ENCODE data around the gene TENT5C. TPM values are rescaled to one million over a fixed set of nuclear protein-coding genes. Genes with fewer than 3 reads are reported as not detected.

TENT5C gene
- total RNA-seq, 1 experiment from 2014 or later, result 1.4 TPM

- no peaks in the 10 kb centered on the region for H3K27me3 Mint-ChIP-seq (ENCODE audit: low read depth)
- DNase-seq (ENCODE audit: low spot score), result no peak
- H3K4me3 Mint-ChIP-seq, result no peak overlapping the region
- no peaks in the 10 kb centered on the region for H3K36me3 Mint-ChIP-seq
- no peak for ATAC-seq
- peaks cover 12% of the 10 kb centered on the region for H3K9me3 Mint-ChIP-seq
- ChIA-PET CTCF (interaction anchor here (2.6 kb wide), 1 partner anchor 52 kb away, joined by 10 read pairs; no protein-coding TSS in a partner anchor), POLR2A (no interaction called here)
- no peak overlapping the region for H3K27ac Mint-ChIP-seq
- no peak for TF ChIP-seq FOXP4 (CRISPR knock-in tag; IDR thresholded peaks at IDR 0.05)
- no peak for TF ChIP-seq ELF4 (CRISPR knock-in tag; IDR thresholded peaks at IDR 0.05; ENCODE audit: low read depth)
- peaks cover 7% of the 10 kb centered on the region; the same call in 1 of the 2 replicates for H3K4me1 Mint-ChIP-seq
These were observed 18.9 kb upstream of the TENT5C start for GRCh38 chr1:117586747-117587498.

GRCh38 chr1:117587499-117588356 is 18.1 kb upstream of the TENT5C start:
- H3K36me3 Mint-ChIP-seq, result no peaks in the 10 kb centered on the region
- ChIA-PET POLR2A (interaction anchor here (0.6 kb wide), 1 partner anchor 30 kb away, joined by 3 read pairs; no protein-coding TSS in a partner anchor), CTCF (interaction anchor here (2.6 kb wide), 1 partner anchor 53 kb away, joined by 10 read pairs; no protein-coding TSS in a partner anchor)
- DNase-seq (ENCODE audit: low spot score) (no peak), ATAC-seq (no peak)
- TF ChIP-seq FOXJ3 (CRISPR knock-in tag; IDR thresholded peaks at IDR 0.05; ENCODE audit: borderline replicate concordance) (no peak), GRHL2 (CRISPR knock-in tag; IDR thresholded peaks at IDR 0.05; ENCODE audit: insufficient replicate concordance, severe bottlenecking) (no peak), MXD4 (CRISPR knock-in tag; IDR thresholded peaks at IDR 0.05; ENCODE audit: borderline replicate concordance) (no peak), SMAD4 (CRISPR knock-in tag; IDR thresholded peaks at IDR 0.05) (no peak), NR2C2 (CRISPR knock-in tag; IDR thresholded peaks at IDR 0.05) (no peak), NFE2L1 (CRISPR knock-in tag; IDR thresholded peaks at IDR 0.05) (no peak), JAZF1 (CRISPR knock-in tag; IDR thresholded peaks at IDR 0.05) (no peak)
- TF ChIP-seq, protein P1, sequence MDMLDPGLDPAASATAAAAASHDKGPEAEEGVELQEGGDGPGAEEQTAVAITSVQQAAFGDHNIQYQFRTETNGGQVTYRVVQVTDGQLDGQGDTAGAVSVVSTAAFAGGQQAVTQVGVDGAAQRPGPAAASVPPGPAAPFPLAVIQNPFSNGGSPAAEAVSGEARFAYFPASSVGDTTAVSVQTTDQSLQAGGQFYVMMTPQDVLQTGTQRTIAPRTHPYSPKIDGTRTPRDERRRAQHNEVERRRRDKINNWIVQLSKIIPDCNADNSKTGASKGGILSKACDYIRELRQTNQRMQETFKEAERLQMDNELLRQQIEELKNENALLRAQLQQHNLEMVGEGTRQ (CRISPR knock-in tag; IDR thresholded peaks at IDR 0.05), result no peak
- TF ChIP-seq, protein P2, sequence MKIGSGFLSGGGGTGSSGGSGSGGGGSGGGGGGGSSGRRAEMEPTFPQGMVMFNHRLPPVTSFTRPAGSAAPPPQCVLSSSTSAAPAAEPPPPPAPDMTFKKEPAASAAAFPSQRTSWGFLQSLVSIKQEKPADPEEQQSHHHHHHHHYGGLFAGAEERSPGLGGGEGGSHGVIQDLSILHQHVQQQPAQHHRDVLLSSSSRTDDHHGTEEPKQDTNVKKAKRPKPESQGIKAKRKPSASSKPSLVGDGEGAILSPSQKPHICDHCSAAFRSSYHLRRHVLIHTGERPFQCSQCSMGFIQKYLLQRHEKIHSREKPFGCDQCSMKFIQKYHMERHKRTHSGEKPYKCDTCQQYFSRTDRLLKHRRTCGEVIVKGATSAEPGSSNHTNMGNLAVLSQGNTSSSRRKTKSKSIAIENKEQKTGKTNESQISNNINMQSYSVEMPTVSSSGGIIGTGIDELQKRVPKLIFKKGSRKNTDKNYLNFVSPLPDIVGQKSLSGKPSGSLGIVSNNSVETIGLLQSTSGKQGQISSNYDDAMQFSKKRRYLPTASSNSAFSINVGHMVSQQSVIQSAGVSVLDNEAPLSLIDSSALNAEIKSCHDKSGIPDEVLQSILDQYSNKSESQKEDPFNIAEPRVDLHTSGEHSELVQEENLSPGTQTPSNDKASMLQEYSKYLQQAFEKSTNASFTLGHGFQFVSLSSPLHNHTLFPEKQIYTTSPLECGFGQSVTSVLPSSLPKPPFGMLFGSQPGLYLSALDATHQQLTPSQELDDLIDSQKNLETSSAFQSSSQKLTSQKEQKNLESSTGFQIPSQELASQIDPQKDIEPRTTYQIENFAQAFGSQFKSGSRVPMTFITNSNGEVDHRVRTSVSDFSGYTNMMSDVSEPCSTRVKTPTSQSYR (CRISPR knock-in tag; IDR thresholded peaks at IDR 0.05), result no peak
- H3K27ac Mint-ChIP-seq, result no peak overlapping the region
- no peaks in the 10 kb centered on the region for H3K27me3 Mint-ChIP-seq (ENCODE audit: low read depth)
- H3K4me3 Mint-ChIP-seq, result no peak overlapping the region
- H3K9me3 Mint-ChIP-seq, result peaks cover 12% of the 10 kb centered on the region
- peaks cover 7% of the 10 kb centered on the region; the same call in 1 of the 2 replicates for H3K4me1 Mint-ChIP-seq

DNA sequence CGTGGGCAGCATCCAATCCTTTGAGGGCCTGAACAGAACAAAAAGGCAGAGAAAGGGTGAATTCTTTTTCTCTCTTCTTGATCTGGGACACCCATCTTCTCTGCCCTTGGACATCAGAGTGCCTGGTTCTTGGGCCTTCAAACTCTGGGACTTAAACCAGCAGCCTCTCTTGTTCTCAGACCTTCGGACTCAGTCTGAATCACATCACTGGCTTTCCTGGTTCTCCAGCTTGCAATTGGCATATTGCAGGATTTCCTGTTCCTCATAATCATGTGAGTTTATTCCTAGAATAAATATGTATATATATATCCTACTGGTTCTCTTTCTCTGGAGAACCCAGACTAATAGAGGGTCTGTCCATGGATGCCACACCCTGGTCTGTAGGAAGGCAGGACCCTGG is 16.3 kb upstream of the TENT5C start:
- no peaks in the 10 kb centered on the region for H3K9me3 Mint-ChIP-seq
- ATAC-seq, result no peak
- CTCF ChIA-PET, result interaction anchor here (0.6 kb wide), 1 partner anchor 10 kb away, joined by 3 read pairs; no protein-coding TSS in a partner anchor
- H3K27ac Mint-ChIP-seq, result no peak overlapping the region
- H3K27me3 Mint-ChIP-seq (ENCODE audit: low read depth), result no peaks in the 10 kb centered on the region
- DNase-seq (ENCODE audit: low spot score), result no peak
- no peak overlapping the region for H3K4me3 Mint-ChIP-seq
- peaks cover 7% of the 10 kb centered on the region; the same call in 1 of the 2 replicates for H3K4me1 Mint-ChIP-seq
- H3K36me3 Mint-ChIP-seq, result no peaks in the 10 kb centered on the region
- POLR2A ChIA-PET, result no interaction called here
- TF ChIP-seq ARID4B (CRISPR knock-in tag; IDR thresholded peaks at IDR 0.05; ENCODE audit: borderline replicate concordance), result no peak
- TF ChIP-seq FOXP1 (CRISPR knock-in tag; IDR thresholded peaks at IDR 0.05; ENCODE audit: borderline replicate concordance), result no peak
- no peak for TF ChIP-seq CBFB (CRISPR knock-in tag; IDR thresholded peaks at IDR 0.05; ENCODE audit: low read depth)
- TF ChIP-seq GABPB1 (CRISPR knock-in tag; IDR thresholded peaks at IDR 0.05), result no peak
- no peak for TF ChIP-seq SMAD3 (CRISPR knock-in tag; IDR thresholded peaks at IDR 0.05; ENCODE audit: borderline replicate concordance)
- no peak for TF ChIP-seq ZNF219 (CRISPR knock-in tag; IDR thresholded peaks at IDR 0.05; ENCODE audit: borderline replicate concordance)
- TF ChIP-seq TCF7 (CRISPR knock-in tag; IDR thresholded peaks at IDR 0.05; ENCODE audit: low read depth), result no peak
- TF ChIP-seq ETV6 (CRISPR knock-in tag; IDR thresholded peaks at IDR 0.05), result no peak
- no peak for TF ChIP-seq ZNF121 (CRISPR knock-in tag; IDR thresholded peaks at IDR 0.05)
